ENCODE data around the gene CPNE6.

Gene CPNE6

GRCh38 chr14:24055971-24056799, 15.2 kb upstream of the CPNE6 start:
- DNase-seq = no peak

DNA sequence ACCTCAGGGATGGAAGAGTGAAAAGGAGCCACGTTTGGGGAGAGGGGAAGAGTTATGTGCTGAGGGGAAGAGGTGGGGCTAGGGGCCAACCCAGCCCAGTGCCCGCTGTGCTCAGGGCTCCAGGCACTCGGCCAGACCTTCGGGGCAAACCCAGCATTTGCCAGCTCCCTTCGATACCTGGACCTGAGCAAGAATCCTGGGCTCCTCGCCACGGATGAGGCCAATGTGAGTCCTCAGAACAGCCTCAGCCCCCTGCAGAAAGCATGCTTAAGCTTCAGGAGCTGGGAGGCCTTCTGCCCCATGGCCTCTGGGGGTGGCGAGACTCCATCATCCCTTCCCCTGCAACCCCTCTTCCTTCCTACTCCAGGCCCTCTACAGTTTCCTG, 14.6 kb upstream of the CPNE6 start:
- DNase-seq = no peak

DNA sequence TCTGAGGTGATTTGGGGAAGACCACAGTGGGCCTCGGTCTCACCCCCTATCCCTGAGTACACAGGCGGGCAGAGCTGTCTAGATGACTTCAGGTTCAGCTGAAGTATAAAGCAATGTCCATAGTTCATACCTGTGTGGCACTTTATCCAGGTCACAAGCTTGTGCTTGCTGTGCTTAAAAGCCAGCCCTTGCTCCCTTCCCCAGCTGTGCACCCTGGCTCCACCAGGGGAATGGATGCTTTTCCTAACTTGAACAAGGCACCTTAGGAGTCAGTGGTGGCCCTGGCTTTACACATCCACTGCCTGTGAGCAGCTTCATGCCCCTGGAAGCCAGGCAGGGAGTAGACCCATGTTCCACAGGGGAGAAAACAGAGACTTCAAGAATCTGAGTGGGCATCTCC, 14.1 kb upstream of the CPNE6 start:
- no peak for DNase-seq

GRCh38 chr14:24057867-24058259, 13.5 kb upstream of the CPNE6 start:
- no peak for DNase-seq

- DNase-seq = no peak
Observed at GRCh38 chr14:24058260-24058950, 13.0 kb upstream of the CPNE6 start.

DNA sequence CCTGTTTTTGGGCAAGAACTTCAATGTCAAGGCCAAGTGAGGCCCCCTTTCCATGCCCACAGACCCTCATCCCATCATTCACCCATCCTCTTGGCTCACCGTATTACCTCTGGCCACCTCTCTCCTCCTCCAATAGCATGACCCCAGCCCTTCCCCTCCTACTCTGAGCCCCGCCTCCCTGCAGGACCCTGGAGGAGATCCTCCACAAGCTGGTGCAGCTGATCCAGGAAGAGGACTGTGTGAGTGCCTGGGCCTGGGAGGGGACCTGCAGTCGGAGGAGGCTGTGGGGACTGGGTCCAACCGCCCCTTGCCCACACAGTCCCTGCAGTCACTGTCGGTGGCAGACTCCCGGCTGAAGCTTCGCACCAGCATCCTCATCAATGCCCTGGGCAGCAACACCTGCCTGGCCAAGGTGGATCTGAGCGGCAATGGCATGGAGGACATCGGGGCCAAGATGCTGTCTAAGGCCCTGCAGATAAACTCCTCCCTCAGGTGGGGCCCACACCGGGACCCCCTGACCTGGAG, 12.3 kb upstream of the CPNE6 start:
- DNase-seq = no peak

- DNase-seq = no peak
Observed at GRCh38 chr14:24059841-24060388, 11.4 kb upstream of the CPNE6 start.

DNA sequence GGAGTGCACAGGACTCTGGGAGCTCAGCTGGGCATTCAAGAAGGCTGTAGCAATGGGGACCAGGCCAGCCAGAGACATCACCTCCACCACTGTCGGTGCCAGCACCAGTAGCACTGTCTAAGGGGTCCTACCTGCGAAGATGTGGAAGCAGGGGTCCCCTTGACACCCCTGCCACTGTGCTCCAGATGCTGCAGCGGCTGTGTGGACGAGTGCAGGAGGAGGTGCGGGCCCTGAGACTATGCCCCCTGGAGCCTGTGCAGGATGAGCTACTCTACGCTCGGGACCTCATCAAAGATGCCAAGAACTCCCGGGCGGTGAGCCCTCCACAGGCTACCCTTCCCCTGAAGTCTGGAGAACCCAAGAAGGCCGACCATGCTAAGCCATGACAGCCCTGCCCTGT, 10.9 kb upstream of the CPNE6 start:
- DNase-seq = no peak

DNA sequence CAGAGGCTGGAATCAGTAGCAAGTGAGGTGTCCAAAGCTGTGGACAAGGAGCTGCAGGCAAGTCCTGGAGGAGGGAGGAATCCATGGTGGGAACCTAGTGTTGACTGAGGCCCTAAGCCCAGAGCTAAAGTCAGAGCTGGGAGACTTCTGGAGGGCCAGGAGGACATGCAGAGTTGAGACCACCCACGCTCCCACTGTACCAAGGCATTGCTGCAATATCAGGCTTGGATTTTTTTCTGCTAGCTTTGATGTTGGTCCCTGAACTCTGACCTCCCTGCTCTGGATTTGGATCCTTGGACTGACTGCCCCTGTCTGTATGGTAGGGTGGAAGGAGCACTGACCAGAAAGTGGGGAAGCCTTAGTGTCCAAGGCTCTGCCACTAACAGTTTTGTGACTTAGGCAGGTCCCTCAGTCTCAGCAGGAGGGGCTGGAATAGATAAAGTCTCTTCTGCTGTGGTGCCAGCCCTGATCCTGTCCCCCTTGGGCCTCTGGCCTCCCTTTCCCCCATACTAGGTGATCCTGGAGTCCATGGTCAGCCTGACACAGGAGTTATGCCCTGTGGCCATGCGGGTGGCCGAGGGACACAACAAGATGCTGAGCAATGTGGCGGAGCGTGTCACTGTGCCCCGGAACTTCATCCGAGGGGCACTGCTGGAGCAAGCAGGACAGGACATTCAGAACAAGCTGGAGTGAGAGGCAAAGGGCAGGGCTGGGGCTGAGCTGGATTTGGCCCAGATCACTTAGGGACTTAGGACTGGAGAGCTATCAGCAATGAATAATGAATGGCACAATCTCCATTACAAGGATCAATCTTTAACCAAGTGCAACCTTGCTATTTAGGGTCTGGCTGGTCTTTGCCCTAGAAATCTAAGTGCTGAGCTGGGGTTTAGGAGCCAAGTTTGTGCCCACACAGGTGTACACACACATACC, 10.1 kb upstream of the CPNE6 start:
- DNase-seq = no peak

GRCh38 chr14:24062216-24062980, 9.0 kb upstream of the CPNE6 start:
- DNase-seq = no peak

DNA sequence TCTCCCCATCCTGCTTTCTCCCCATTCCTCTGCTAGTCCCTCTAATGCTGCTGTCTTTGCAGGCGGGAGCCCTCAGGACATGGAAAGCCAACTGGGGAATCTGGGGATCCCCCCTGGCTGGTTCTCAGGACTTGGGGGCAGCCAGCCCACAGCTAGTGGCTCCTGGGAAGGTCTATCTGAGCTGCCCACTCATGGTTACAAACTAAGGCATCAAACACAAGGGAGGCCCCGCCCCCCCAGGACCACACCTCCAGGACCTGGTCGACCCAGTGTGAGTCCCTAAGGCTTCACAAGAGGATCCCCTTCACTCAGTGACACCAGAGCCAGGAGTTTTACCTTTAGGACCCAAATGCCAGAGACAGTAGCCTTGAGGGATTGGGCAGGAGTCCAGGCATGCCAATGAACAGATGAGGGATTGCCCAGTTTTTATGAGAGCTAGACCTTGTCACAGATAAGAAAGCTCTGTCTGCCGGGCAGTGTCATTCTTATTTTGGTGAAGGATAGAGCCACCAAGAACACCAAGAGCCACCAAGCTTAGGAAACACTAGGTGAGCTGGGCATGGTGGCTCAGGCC, 8.0 kb upstream of the CPNE6 start:
- no peak for DNase-seq

- no peak for DNase-seq
Observed at GRCh38 chr14:24064091-24064795, 7.1 kb upstream of the CPNE6 start.

- no peak for DNase-seq
Observed at GRCh38 chr14:24064856-24065255, 6.5 kb upstream of the CPNE6 start.

GRCh38 chr14:24065408-24065807, 6.0 kb upstream of the CPNE6 start:
- no peak for DNase-seq

GRCh38 chr14:24066496-24067132, 4.7 kb upstream of the CPNE6 start:
- no peak for DNase-seq

GRCh38 chr14:24067133-24068082, 4.0 kb upstream of the CPNE6 start:
- DNase-seq = no peak

DNA sequence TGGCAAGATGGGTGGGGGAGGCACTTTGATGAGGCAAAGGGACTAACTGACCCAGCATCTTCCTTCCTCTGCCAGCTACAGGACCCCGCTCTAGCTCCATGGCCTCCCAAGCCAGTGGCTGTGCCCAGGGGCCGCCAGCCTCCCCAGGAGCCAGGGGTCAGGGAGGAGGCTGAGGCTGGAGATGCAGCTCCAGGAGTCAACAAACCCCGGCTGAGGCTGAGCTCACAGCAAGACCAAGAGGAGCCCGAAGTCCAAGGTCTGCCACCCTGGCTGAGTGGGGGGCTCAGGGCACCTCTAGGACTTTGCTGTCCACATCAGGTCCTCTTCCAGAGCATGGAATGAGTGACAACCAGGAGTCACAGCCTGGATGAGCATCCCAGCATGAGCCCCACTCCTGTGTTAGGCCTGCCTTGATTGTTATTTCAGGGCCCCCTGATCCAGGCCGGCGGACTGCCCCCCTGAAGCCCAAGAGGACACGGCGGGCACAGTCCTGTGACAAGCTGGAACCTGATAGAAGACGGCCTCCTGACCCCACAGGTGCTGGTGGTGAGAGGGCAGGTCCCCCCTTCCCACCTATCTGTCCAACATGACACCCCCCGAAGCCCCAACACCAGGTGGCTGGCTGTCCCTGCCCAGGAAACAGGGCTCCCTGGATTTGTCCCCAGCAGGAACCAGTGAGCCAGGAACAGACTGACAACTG, 2.5 kb upstream of the CPNE6 start:
- no peak for DNase-seq

DNA sequence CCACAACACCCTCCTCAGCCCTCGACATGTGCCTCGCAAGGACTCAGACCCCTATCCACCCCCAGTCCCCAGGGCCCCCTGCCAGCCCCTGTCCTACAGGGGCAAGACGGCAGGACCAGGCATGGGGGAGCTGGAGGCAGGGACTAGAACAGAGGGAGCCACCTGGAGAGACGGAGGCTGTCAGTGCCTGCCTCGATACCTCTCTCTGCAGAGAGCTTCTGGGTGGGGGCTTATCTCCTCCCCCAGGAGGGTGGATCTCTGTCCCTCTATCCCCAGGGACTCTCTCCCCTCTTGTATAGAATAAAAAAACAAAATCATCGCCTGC, 2.0 kb upstream of the CPNE6 start:
- DNase-seq = no peak
